NCI-H1092 treated with DMSO at 0.1 percent for 48 hours (cell line): ENCODE measurements around the gene INTS15.
"Not testable (repeated sequence)": the region's sequence is repeated elsewhere in the genome, so short reads cannot be mapped to it uniquely, and the experiment has no call there.

Experiments used
- DNase-seq: peaks from one replicate; lab custom pipeline; 2025; lab: John Stamatoyannopoulos, UW

Gene INTS15

GRCh38 chr7:6618621-6619020, 28.8 kb downstream of the INTS15 start:
- DNase-seq: no peak

- no peak for DNase-seq
These were observed 30.1 kb downstream of the INTS15 start for GRCh38 chr7:6619961-6620360.

GRCh38 chr7:6621195-6622133, 31.6 kb downstream of the INTS15 start:
- no peak for DNase-seq

- no peak for DNase-seq
These were observed 32.4 kb downstream of the INTS15 start for GRCh38 chr7:6622134-6622710.

GRCh38 chr7:6623589-6624245, 33.9 kb downstream of the INTS15 start:
- no peak for DNase-seq

GRCh38 chr7:6624246-6624611, 34.4 kb downstream of the INTS15 start:
- no peak for DNase-seq

- DNase-seq: peak; percentile 48
These were observed 38.2 kb downstream of the INTS15 start for GRCh38 chr7:6628045-6628444.

GRCh38 chr7:6630007-6630849, 40.4 kb downstream of the INTS15 start:
- DNase-seq: no peak

GRCh38 chr7:6631605-6632004, 41.8 kb downstream of the INTS15 start:
- no peak for DNase-seq

GRCh38 chr7:6634021-6634420, 44.2 kb downstream of the INTS15 start:
- no peak for DNase-seq

GRCh38 chr7:6634971-6635370, 45.1 kb downstream of the INTS15 start:
- not testable (repeated sequence) for DNase-seq

- peak; percentile 51 for DNase-seq
These were observed 47.1 kb downstream of the INTS15 start, which contains the start of gene ZNF316 for GRCh38 chr7:6636741-6637543. ZNF316 (plus strand) TSS chr7:6637318; CDS start chr7:6642410, 5,092 bp downstream.

GRCh38 chr7:6637544-6638229, 47.9 kb downstream of the INTS15 start:
- peak; percentile 37 for DNase-seq

- no peak for DNase-seq
These were observed 49.2 kb downstream of the INTS15 start for GRCh38 chr7:6639032-6639431.

GRCh38 chr7:6639627-6640026, 49.8 kb downstream of the INTS15 start:
- no peak for DNase-seq

- DNase-seq: no peak
These were observed 50.5 kb downstream of the INTS15 start for GRCh38 chr7:6640246-6640721.

- DNase-seq: no peak
These were observed 51.6 kb downstream of the INTS15 start for GRCh38 chr7:6641305-6642035.

- no peak for DNase-seq
These were observed 52.5 kb downstream of the INTS15 start for GRCh38 chr7:6642239-6642839.
